B cell (primary cell): ENCODE measurements around the gene KLK4.

Experiments used
- EZH2 ChIP-seq: IDR thresholded peaks from 2 replicates; pipeline ENCODE4 v1.6.1; 2012; ENCODE audit warnings: borderline replicate concordance, low read depth, mild to moderate bottlenecking, moderate library complexity, low read length; ENCODE audit not compliant: insufficient read depth, poor library complexity, severe bottlenecking
- TF ChIP-seq, protein P1 (sequence below): fragments of 200-600 bp; IDR thresholded peaks from one replicate; pipeline ENCODE4 v1.8.0; 2022; ENCODE audit warnings: antibody characterized with exemption, mild to moderate bottlenecking

DNA sequence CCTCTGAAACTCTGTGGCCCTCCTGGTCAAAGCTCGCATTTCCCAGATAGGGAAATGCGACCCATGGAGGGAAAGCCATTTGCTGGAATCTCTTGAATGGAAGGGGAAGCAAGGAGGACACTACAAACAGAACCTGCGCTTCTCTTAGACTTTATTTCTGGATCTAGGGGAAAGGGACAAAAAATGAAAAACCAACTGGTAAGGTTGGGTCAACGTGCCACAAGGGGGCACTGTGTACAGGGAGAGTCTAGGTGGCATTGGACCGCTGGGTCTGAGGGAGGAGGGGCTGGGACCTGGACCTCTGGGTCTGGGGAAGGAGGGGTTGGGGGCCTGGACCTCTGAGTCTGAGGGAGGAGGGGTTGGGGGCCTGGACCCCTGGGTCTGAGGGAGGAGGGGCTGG, 5.0 kb downstream of the KLK4 start:
- TF ChIP-seq, protein P1, sequence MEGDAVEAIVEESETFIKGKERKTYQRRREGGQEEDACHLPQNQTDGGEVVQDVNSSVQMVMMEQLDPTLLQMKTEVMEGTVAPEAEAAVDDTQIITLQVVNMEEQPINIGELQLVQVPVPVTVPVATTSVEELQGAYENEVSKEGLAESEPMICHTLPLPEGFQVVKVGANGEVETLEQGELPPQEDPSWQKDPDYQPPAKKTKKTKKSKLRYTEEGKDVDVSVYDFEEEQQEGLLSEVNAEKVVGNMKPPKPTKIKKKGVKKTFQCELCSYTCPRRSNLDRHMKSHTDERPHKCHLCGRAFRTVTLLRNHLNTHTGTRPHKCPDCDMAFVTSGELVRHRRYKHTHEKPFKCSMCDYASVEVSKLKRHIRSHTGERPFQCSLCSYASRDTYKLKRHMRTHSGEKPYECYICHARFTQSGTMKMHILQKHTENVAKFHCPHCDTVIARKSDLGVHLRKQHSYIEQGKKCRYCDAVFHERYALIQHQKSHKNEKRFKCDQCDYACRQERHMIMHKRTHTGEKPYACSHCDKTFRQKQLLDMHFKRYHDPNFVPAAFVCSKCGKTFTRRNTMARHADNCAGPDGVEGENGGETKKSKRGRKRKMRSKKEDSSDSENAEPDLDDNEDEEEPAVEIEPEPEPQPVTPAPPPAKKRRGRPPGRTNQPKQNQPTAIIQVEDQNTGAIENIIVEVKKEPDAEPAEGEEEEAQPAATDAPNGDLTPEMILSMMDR = peak; percentile 30
- no peak for TF ChIP-seq EZH2
